ENCODE data around the gene MAPKBP1.

Gene MAPKBP1

GRCh38 chr15:41810651-41811431, 36.6 kb downstream of the MAPKBP1 start:
- peaks cover 33% of the 10 kb centered on the region for H3K36me3 ChIP-seq

GRCh38 chr15:41811432-41812195, 37.3 kb downstream of the MAPKBP1 start:
- no peaks in the 10 kb centered on the region for H3K27me3 ChIP-seq
- peak; percentile 77 for TF ChIP-seq CTCF (IDR thresholded peaks at IDR 0.05)
- H3K4me1 ChIP-seq (ENCODE audit: control insufficient read depth in 1 of 2, insufficient read depth in 1 of 2, low read depth in 1 of 2, low read length in 1 of 2) = peaks cover 0 to 3% of the 10 kb centered on the region in 2 experiments
- no peak overlapping the region for H3K27ac ChIP-seq
- H3K36me3 ChIP-seq = peaks cover 40% of the 10 kb centered on the region
- H3K9me3 ChIP-seq = no peaks in the 10 kb centered on the region
- H3K4me3 ChIP-seq (ENCODE audit: low read depth in 1 of 2, low read length in 1 of 2) = no peak overlapping the region

More at GRCh38 chr15:41810651-41811431, 36.6 kb downstream of the MAPKBP1 start:
- Histone ChIP-seq H3K4me3 (ENCODE audit: low read depth in 1 of 2, low read length in 1 of 2) (no peak overlapping the region), H3K27ac (no peak overlapping the region), H3K9me3 (no peaks in the 10 kb centered on the region), H3K27me3 (no peaks in the 10 kb centered on the region), H3K4me1 (ENCODE audit: control insufficient read depth in 1 of 2, insufficient read depth in 1 of 2, low read depth in 1 of 2, low read length in 1 of 2) (peaks cover 0 to 3% of the 10 kb centered on the region in 2 experiments)
- no peak for TF ChIP-seq CTCF (IDR thresholded peaks at IDR 0.05)

GRCh38 chr15:41812820-41813375, 38.6 kb downstream of the MAPKBP1 start:
- peaks cover 53% of the 10 kb centered on the region for H3K36me3 ChIP-seq
- no peak overlapping the region for H3K27ac ChIP-seq
- peaks cover 0 to 3% of the 10 kb centered on the region in 2 experiments for H3K4me1 ChIP-seq (ENCODE audit: control insufficient read depth in 1 of 2, insufficient read depth in 1 of 2, low read depth in 1 of 2, low read length in 1 of 2)
- no peaks in the 10 kb centered on the region for H3K27me3 ChIP-seq
- no peak for TF ChIP-seq CTCF (IDR thresholded peaks at IDR 0.05)
- H3K4me3 ChIP-seq (ENCODE audit: low read depth in 1 of 2, low read length in 1 of 2) = no peak overlapping the region
- H3K9me3 ChIP-seq = no peaks in the 10 kb centered on the region

GRCh38 chr15:41813426-41813825, 39.1 kb downstream of the MAPKBP1 start:
- no peaks in the 10 kb centered on the region for H3K9me3 ChIP-seq
- H3K4me3 ChIP-seq (ENCODE audit: low read depth in 1 of 2, low read length in 1 of 2) = no peak overlapping the region
- H3K4me1 ChIP-seq (ENCODE audit: control insufficient read depth in 1 of 2, insufficient read depth in 1 of 2, low read depth in 1 of 2, low read length in 1 of 2) = peaks cover 0 to 3% of the 10 kb centered on the region in 2 experiments
- peaks cover 59% of the 10 kb centered on the region for H3K36me3 ChIP-seq
- H3K27ac ChIP-seq = no peak overlapping the region
- TF ChIP-seq CTCF (IDR thresholded peaks at IDR 0.05) = no peak
- no peaks in the 10 kb centered on the region for H3K27me3 ChIP-seq

- H3K4me3 ChIP-seq (ENCODE audit: low read depth in 1 of 2, low read length in 1 of 2) = no peak overlapping the region
- no peaks in the 10 kb centered on the region for H3K4me1 ChIP-seq (ENCODE audit: control insufficient read depth in 1 of 2, insufficient read depth in 1 of 2, low read depth in 1 of 2, low read length in 1 of 2)
- H3K27me3 ChIP-seq = no peaks in the 10 kb centered on the region
- H3K9me3 ChIP-seq = no peaks in the 10 kb centered on the region
- no peak for TF ChIP-seq CTCF (IDR thresholded peaks at IDR 0.05)
- no peak overlapping the region for H3K27ac ChIP-seq
- H3K36me3 ChIP-seq = peaks cover 70% of the 10 kb centered on the region
Measured at GRCh38 chr15:41814534-41814933, 40.2 kb downstream of the MAPKBP1 start.

Data from neutrophil (primary cell).